NCI-H1092 treated with DMSO at 0.1 percent for 48 hours (cell line): ENCODE data around the gene LANCL1.
A peak's percentile ranks its signal among the peaks of the same experiment; 100 is the strongest.
"Not testable (repeated sequence)": the region's sequence is repeated elsewhere in the genome, so short reads cannot be mapped to it uniquely, and the experiment has no call there.

Source experiments
- DNase-seq: peaks from one replicate; lab custom pipeline; 2025; lab: John Stamatoyannopoulos, UW

LANCL1 gene

DNA sequence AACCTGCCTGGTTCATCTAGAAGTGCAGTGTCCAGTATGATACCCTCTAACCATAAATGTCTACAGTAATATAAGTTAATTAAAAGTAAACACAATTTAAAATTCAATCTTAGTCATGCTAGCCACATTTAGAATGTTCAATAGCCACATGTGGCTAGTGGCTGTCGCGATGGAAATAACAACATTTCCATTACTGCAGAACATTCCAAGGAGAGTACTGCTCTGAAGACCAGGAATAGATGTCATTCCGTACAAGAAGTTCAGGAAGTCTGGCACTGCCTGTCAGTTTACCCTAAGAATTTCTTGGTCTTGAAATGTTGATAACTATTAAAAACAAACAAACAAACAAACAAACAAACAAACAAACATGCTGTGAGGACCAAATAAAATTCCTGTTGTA, 17.2 kb downstream of the LANCL1 start:
- no peak for DNase-seq

DNA sequence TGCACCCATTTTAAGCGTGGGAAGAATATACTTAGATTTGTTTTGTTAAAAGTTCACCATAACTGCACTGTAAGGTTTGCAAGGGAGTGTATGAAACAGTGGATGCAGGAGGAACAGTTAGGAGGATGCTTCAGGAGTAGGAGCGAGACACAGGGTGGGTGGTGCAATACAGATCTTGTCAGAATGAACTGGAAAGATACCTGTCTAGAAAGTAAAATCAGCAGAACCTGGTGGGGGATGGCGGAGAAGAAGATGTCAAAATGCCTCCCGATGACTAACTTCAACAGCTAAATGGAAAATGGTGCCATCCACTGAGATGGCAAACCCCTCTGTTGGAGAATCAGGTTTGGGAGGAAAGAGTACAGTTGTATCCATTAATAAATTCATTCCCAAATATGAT, 18.2 kb downstream of the LANCL1 start:
- no peak for DNase-seq

DNA sequence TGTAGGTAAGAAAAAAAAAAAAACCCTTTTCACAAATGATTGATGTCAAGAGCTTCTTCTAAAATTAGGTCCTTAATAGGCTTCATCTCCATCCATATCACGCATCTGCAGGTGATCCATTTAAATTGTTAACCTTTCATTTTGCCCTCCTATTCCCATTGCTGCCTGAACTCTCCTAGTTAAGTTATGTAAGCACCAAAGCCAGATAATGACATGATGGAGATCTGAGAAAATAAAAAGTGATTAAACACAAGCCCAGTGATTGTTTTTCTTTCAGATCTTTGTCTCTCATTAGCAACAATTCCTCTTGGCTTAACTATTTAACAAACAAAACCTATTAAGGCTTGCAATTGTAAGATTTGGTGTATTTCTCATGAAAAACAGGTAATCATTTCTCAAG, 20.0 kb downstream of the LANCL1 start:
- DNase-seq, result no peak

DNA sequence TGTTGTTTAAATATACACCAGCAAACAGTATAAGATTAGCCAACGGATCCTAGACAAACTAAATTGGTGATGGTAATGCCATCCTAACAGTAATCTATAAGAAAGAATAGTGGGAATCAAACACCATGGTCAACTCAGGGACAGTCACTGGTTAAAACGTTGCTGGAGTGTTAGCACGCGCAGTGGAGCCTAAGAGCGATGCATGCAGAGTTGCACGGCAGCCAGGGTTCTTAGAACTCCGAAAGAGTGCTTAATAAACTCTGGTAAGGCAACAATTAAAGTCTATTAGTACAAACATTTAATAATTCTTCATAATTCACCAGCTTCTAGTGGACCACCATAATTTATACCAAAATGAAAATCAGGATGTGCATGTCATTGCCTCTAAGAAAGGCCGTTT, 22.2 kb downstream of the LANCL1 start:
- DNase-seq, result no peak

DNA sequence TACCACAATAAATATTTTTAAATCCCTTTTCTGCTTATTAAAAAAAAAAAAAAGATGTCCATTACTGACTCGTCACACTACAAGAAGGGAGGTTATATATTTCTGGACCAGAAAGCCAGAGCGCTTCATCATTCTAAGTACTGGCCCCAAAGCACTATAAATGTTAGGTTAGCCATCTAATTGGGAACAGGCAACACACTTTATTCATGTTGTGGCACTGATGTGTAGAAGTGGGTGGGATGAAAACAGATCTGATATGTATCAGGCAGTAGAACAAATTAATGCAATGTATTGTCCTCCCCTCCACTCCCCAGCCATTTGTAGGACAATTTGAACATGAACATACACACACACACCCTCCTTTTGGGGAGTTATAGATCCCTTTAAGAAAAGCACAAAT, 24.4 kb downstream of the LANCL1 start:
- no peak for DNase-seq

DNA sequence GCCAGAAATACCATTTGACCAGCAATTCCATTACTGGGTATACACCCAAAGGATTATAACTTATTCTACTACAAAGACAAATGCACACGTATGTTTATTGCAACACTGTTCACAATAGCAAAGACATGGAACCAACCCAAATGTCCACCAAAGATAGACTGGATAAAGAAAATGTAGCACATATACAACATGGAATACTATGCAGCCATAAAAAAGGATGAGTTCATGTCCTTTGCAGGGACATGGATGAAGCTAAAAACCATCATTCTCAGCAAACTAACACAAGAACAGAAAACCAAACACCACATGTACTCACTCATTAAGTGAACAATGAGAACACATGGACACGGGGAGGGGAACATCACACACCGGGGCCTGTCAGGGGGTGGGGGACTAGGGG, 25.6 kb downstream of the LANCL1 start:
- DNase-seq, result not testable (repeated sequence)

DNA sequence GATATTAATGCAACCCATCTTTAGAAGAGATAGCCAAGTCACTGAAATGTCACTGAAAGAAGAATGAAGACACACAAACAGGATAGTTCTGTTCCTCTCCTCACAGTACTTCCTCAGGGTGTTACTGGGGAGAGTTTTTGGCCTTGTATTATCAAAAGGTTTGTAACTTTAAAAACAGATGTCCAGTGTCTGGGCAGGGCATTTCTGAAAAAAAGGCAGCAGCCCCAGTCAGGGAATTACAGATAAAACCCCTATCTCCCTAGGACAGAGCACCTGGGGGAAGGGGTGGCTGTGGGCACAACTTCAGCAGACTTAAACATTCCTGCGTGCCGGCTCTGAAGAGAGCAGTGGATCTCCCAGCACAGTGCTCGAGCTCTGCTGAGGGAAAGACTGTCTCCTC, 30.8 kb downstream of the LANCL1 start:
- no peak for DNase-seq

DNA sequence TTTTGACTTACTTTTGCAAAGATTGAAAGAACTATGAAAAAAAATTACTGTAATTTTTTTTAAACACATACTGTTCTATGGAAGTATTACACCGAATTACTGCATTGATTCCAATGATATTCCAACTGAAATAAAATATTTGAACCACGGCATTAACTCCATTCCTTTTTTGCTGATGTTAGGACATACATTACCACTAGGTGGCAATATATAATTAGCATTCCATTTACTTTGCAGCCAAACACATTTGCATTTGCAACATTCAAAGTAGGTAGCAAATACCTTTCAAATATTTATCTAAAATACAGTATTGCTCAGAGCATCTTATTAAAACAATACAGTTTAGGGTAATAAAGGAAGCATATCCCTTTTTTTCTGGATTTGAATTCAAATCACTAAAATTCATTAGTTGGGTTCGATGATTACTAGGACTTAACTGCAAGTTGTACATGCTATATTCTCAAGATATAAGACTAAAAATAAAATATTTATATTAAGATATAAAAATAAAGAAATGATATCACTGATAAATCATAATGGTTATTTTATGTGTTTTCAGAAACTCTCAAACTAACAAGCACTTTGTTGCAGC, 31.3 kb downstream of the LANCL1 start:
- peak; percentile 6 for DNase-seq

DNA sequence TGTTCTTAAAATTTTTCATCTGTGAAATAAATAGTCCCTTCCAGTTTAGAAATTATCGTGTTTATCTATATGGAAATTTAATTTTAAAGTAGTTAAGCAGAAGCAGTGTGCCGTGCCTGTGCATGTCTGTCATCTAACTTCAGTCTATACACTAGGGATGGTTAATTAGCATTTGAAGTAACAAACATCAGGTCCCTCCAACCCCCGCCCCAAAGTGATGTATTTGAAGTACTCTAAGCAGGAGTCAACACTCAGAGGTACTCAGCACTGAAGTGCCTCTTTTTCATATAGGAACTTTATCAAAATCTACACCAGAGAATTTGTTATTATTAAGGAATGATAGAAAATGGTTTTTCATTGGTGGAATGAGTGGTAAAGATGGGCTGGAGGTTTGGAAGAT, 33.0 kb downstream of the LANCL1 start:
- DNase-seq, result no peak

DNA sequence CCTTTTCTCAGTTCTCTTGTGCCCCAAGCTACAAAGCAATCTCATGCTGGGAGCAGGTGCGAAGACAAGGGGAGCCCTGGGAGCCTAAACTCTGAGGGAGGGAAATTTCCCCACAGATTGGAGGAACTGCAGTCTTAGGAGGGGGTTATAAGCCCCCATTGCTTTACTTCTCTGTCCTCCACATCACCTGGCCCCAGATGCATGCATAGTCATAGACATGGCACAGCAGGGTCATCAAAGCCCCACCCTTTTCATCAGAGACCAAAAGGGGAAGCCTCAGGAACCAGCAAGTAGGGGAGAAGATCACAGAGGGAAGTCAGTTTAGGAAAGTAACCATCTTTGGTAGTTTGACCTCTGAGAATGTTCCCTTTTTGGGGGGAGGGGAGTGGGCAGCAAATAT, 33.7 kb downstream of the LANCL1 start:
- no peak for DNase-seq

DNA sequence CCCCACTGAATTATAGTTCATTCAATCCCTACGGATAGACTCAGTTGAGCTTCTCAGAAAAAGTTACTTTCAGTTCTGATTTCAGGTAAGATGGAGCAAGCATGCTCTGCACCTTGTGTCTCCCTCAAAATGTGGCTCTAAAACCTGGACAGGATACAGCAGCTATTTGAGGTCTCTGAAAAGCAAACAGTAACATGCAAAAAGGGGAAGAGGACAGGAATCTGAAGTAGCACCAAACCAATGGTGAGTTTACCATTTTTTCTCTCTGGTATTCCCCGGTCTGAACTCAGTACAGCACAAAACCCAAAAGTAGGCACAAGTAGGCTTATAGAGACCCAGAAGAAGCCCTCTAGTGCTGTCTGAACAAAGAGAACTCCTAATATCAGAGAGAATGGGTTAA, 34.1 kb downstream of the LANCL1 start:
- no peak for DNase-seq

DNA sequence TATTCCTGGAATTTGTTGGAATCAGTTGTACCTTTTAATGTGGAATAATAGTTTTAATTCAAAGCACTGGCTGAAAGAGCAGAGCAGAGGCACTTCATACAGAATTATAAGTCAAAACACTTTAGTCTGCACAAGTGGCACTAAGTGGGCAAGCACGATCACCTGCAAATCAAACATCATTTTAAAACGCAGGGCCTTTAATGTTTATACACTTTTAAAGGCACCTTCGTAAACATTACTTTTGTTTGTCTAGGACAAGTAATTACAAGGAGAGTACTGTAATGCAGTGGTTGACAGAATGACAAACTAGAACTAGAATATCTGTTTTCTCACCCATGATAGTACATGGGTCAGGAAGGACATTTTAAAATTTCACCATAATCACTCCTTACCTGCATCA, 36.4 kb downstream of the LANCL1 start:
- peak; percentile 25 for DNase-seq

DNA sequence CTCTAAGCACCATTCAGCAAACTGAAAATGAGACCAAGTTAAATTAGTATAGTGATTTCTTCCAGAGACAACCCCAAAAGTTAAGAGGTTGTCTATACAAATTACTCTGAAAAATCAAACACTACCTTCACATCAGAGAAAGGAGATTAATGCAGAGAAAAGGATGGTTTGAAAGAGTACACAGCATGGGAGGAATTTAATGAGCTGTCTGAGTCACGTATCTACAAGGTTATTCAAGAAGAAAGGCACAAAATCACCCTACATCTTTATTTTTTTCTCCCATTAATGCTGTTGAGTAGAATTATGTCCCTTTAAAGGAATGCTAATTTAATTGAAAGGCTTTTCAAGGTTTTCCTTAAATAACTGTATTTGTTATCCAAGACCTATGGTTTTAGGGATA, 41.1 kb downstream of the LANCL1 start:
- no peak for DNase-seq

DNA sequence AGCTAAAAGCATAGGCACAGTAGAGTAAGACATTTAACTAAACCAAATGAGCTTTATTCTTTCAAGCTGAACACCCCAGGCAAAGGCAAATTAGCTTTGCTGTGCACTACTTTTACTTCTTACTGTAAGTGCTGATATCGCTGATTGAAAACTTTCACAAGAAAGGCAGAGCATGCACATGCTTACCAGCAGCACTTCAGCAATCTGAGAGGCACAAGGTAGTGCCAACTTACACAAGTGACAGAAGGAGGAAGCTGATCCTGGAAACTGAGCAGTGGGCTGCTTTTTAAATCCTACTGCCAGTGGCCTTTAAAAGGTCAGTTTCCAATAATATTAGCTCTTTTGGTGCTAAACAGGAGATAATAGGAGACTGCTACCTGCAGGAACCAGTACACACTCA, 43.9 kb downstream of the LANCL1 start:
- no peak for DNase-seq

DNA sequence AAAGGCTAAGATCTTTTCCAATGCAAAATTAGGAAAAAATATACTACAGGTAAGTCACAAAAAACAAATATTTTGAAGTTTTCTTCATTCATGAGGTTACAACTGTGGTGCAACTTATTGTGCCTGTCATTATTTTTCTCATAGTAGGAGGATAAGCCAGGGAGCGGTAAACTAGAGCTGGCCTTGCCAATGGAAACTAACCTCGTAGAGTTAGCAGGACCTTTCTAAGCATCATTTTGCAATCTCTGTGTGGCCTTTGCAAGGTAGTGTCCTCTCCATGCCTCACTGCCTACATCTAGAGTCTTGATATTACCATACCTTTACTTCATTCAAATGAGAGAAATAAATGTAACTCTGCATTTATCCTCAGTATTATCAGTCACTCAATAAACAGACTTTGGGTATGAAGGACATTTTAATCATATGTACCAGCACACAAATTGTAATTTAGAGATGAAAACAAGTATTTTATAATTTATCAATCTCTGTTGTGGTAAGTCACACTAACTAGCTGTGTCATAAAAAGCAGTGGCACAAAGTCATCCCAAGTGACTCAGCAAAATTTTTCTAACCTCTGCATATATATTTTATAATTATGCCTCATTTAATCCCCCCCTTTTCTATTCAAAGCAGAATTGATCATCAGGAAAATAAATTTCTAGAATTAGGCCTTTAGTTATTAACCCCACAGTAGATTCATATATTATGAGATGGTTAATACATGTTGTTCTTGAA, 47.0 kb downstream of the LANCL1 start:
- no peak for DNase-seq

DNA sequence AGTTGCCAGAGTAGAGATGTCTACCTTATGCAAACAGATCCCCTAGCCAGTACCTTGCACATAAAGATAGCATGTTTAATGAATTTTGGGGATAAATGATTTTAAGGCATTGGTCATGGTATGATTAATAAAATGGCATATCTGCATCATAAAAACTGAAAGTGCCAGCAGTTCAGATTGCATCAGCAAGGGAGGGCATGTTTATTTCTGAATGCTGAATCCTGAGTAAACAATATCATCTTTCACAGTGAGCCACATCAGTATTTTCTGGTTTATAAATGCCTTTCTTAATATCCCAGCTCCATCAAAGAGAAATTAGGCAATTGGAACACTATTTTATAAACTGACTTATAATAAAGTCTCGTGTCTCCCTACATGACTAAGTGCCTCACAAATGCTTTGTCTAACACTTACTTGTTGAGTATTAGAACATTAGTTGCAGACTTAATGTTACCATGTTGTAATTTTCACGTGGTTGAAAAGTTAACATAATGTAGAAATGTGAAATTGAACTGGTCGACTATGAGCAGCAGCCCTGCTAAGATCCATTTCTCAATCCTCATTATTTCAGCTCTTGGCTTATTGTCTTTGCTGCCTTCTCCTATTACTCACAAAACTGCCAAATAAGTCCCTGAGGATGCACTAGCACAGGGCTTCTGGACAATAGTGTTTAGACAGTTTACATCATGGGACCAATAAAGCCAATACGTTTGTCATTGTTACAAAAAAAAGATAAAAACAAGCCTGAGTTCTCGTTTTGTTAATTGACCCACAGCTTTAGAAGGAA, 48.0 kb downstream of the LANCL1 start:
- no peak for DNase-seq

DNA sequence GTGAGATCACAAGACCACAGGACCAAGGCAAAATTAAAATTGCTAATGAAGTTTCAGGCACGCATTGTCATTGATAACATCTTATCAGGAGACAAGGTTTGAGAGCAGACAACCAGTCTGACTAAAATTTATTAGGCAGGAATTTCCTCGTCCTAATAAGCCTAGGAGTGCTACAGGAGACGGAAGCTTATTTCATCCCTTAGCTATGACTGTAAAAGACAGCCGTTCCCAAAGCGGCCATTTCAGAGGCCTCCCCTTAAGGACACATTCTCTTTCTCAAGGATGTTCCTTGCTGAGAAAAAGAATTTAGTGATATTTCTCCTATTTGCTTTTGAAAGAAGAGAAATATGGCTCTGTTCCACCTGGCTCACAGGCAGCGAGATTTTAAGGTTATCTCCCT, 49.2 kb downstream of the LANCL1 start:
- not testable (repeated sequence) for DNase-seq

DNA sequence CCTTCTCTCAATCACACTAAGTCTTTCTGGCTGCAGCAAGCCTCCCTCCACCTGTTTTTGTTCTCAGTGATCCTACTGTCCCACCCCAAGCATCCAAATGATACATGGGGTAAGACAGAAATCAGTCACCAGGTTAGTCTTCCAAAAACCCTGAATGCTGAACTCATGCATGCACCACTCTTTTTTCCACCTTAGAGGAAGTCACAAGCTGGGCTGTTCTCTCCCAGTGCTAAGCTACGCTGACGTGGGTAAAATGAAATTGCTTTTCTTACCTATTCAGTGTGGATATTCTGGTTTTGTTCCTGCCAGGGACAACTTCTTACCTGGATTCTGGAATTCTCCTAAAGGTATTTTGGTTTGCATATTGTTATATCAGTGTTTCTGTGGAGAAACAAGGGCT, 54.2 kb downstream of the LANCL1 start:
- no peak for DNase-seq

DNA sequence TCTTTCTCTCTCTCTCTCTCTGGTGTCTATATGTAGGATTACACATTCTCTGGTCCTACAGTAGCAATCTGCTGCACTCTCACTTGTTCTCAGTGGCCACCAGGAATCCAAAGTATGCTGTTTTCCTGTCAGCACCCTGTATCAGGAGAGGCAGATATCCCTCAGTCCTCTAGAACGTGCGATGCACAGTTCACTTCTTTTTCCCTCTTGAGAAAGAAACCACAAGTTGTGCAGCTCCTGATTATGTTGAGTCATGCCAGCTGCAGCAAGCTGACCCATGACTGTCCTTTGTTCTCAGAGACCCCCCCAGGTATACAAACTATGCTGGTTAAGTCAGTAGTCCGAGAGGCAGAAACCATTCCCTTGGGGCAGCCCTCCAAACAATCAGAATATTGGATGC, 54.6 kb downstream of the LANCL1 start:
- DNase-seq, result no peak

DNA sequence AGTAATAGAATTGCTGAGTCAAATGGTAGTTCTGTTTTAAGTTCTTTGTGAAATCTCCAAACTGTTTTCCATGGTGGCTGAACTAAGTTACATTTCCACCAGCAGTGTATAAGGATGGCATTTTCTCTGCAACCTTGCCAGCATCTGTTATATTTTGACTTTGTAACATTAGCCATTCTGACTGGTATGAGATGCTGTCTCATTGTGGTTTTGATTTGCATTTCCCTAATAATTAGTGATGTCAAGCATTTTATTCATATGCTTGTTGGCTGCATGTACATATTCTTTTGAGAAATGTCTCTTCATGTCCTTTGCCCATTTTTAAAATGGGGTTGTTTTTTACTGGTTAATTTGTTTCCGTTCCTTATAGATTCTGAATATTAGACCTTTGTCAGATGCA, 63.9 kb downstream of the LANCL1 start:
- no peak for DNase-seq

DNA sequence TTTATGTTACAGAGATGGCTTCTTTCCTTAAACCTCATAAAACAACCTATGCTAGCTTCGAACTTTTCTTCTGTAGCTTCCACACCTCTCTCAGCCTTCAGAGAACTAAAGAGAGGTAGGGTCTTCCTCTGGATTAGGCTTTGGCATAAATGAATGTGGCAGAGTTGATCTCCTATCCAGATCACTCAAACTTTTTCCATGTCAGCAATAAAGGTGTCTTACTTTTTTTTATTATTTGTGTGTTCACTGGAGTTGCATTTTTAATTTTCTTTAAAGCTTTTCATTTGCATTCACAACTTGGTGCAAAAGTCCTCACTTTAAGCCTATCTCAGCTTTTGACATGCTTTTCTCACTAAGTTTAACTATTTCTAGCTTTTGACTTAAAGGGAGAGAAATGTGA, 66.0 kb downstream of the LANCL1 start:
- no peak for DNase-seq

DNA sequence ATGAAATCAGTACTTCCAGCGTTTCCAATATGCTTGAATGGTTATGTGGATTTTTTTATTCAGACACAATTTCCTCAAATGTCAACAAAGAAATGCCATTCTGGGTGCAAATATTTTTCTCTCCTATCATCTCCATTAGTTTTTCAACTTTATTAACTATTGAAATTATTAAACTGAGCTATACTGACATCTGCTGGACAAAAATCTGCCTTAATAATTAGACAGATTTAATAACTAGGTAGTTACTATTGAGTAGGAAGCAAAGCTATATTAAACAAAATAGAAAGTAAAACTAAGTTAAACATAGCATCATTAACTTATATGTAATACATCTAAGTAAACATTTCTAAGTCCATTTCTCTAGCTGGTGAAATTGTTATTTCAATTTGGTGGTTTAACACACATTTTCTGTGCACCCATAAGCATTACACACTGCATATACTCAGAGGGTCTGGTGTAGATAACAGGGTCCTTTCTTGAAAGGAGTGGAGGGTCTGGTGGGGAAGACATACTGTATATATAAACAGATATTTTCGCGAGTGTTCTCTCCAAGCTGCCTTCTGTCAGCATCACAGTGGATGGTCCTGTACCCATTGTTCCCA, 77.0 kb downstream of the LANCL1 start:
- DNase-seq, result no peak

DNA sequence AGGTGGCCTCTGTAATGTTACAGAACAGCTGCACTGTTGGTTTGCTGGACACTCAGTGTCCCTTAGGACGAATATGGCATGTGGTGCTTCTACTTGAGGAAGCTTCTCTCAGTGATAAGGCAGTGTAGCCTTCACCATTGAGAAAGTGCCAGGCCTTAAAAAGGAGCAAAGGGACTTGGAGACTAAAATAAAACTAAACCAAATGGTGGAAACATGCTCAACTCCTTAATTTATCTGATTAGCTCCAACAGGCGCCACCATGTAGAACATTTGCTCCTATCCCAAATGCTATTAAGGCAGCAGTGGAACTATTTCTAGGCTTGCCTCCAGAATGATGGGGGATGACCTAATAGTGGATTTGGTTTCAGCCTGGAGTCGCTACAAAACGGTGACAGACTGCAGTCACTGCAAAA, 84.1 kb downstream of the LANCL1 start:
- no peak for DNase-seq
